Sigmoid colon (tissue), 7 donors: ENCODE data around the gene NR6A1. TPM values are rescaled to one million over a fixed set of nuclear protein-coding genes. Genes with fewer than 3 reads are reported as not detected.
A peak's percentile ranks its signal among the peaks of the same experiment; 100 is the strongest.

Experiments
- DNase-seq: peaks from one replicate; pipeline ENCODE4 v3.0.0-alpha.2; 2019
- H3K27ac ChIP-seq, 4 donors: fragments of 200-600 bp; sonication (generic); one replicate each; pipeline ENCODE4 v1.5.1; 2016 to 2019; ENCODE audit warnings: mild to moderate bottlenecking in 1 of 4
- H3K27me3 ChIP-seq, 3 donors: fragments of 200-600 bp; sonication (generic); one replicate each; pipeline ENCODE4 v1.5.1; 2019; ENCODE audit warnings: mild to moderate bottlenecking in 1 of 3
- H3K36me3 ChIP-seq, 4 donors: fragments of 200-600 bp; sonication (generic); one replicate each; pipeline ENCODE4 v1.5.1; 2016 to 2019
- H3K4me1 ChIP-seq, 4 donors: fragments of 200-600 bp; sonication (generic); one replicate each; pipeline ENCODE4 v1.5.1; 2017 to 2019
- H3K4me3 ChIP-seq, 4 donors: fragments of 200-600 bp; sonication (generic); one replicate each; pipeline ENCODE4 v1.5.1; 2017 to 2019; ENCODE audit warnings: mild to moderate bottlenecking in 2 of 4, moderate library complexity in 1 of 4
- H3K9me3 ChIP-seq, 4 donors: fragments of 200-600 bp in 3 of 4; sonication (generic) in 3 of 4; one replicate each; pipeline versions ENCODE4 v1.5.1 to v1.6.1; 2013 to 2019
- CTCF ChIP-seq, 4 experiments: fragments of 450-650 bp in 3 of 4; fragments of 200-600 bp in 1 of 4; IDR thresholded peaks; one replicate each; pipeline ENCODE4 v1.5.1; 2016 to 2019; ENCODE audit warnings: antibody characterized with exemption in 4 of 4, mild to moderate bottlenecking in 3 of 4, moderate library complexity in 2 of 4
- EP300 ChIP-seq, 4 donors: sonication (generic); formaldehyde crosslinking; IDR thresholded peaks; one replicate each; pipeline ENCODE4 v1.6.1; 2017; ENCODE audit warnings: antibody characterized with exemption in 4 of 4
- POLR2A ChIP-seq, 2 donors: fragments of 450-650 bp; IDR thresholded peaks; one replicate each; pipeline ENCODE4 v1.6.1; 2016; ENCODE audit warnings: antibody characterized with exemption in 2 of 2, mild to moderate bottlenecking in 2 of 2, moderate library complexity in 2 of 2
- POLR2AphosphoS5 ChIP-seq, 4 donors: sonication (generic); formaldehyde crosslinking; IDR thresholded peaks; one replicate each; pipeline ENCODE4 v1.6.1; 2017; ENCODE audit warnings: antibody characterized with exemption in 4 of 4
- WGBS, 2 donors: extraction: QIAGEN DNeasy Blood & Tissue Kit; methylation state at CpG; one replicate each; pipeline ENCODE4 v1.1.7; 2013; 5-methylcytosine and 5-hydroxymethylcytosine counted together
- intact Hi-C: fragments of 100-400 bp; cut with DNase I; formaldehyde crosslinking; loops from one replicate; pipeline ENCODE4 v1.15.1; 2023
- polyA plus RNA-seq, 3 donors: library from polyadenylated mRNA; stranded (reverse); fragments of 200-250 nt; gene quantifications; one replicate each; pipeline ENCODE4 v1.2.3, GENCODE V29; 2013
- total RNA-seq, 4 donors: library from RNA; depleted of rRNA; stranded (reverse); fragments of >200 nt; gene quantifications; one replicate each; pipeline ENCODE4 v1.1.0, GENCODE V29; 2016
- donor health status: healthy with polysubstance abuse.
- donor health status: Bipolar disorder and iron deficiency.
- donor health status: healthy.

The NR6A1 gene
- total and polyA plus RNA-seq, 7 donors = 0.60 to 3.0 (median 1.8) TPM

- Histone ChIP-seq H3K27me3 (peaks cover 32 to 64% (median 60%) of the 10 kb centered on the region in 3 donors), H3K4me3 (peak overlapping the region in 3 of 4 donors; percentile 9 to 34 (median 30)), H3K36me3 (no peaks in the 10 kb centered on the region), H3K4me1 (peaks cover 0 to 23% (median 20%) of the 10 kb centered on the region in 4 donors), H3K27ac (no peak overlapping the region), H3K9me3 (no peaks in the 10 kb centered on the region)
- intact Hi-C loops = no loop called here
- WGBS, 2 donors = 1% methylated on average over 79 to 81 of the region's 81 CpGs
- DNase-seq = no peak
- TF ChIP-seq CTCF (IDR thresholded peaks at IDR 0.05) = no peak
- no peak for TF ChIP-seq POLR2A (IDR thresholded peaks at IDR 0.05)
- TF ChIP-seq POLR2AphosphoS5 (IDR thresholded peaks at IDR 0.05) = no peak
- TF ChIP-seq EP300 (IDR thresholded peaks at IDR 0.05) = no peak
These were observed 266.5 kb downstream of the NR6A1 start for GRCh38 chr9:124504530-124505005.

GRCh38 chr9:124503713-124504529 lies 267.2 kb downstream of the NR6A1 start:
- peaks cover 0 to 23% (median 20%) of the 10 kb centered on the region in 4 donors for H3K4me1 ChIP-seq
- no peaks in the 10 kb centered on the region for H3K36me3 ChIP-seq
- TF ChIP-seq EP300 (IDR thresholded peaks at IDR 0.05) (no peak), POLR2A (IDR thresholded peaks at IDR 0.05) (no peak), CTCF (IDR thresholded peaks at IDR 0.05) (no peak)
- no peak overlapping the region for H3K27ac ChIP-seq
- DNase-seq = no peak
- intact Hi-C loops = no loop called here
- H3K4me3 ChIP-seq = peak overlapping the region in 3 of 4 donors; percentile 9 to 34 (median 30)
- H3K9me3 ChIP-seq = no peaks in the 10 kb centered on the region
- WGBS, 2 donors = 2 to 3% methylated on average over 76 of the region's 76 CpGs
- H3K27me3 ChIP-seq = peaks cover 32 to 71% (median 67%) of the 10 kb centered on the region in 3 donors

GRCh38 chr9:124502711-124503702 lies 268.1 kb downstream of the NR6A1 start:
- no peak for TF ChIP-seq EP300 (IDR thresholded peaks at IDR 0.05)
- peak in 1 of 4 donors; percentile 64 for TF ChIP-seq POLR2AphosphoS5 (IDR thresholded peaks at IDR 0.05)
- no peaks in the 10 kb centered on the region for H3K36me3 ChIP-seq
- no peak overlapping the region for H3K4me3 ChIP-seq
- H3K9me3 ChIP-seq = no peaks in the 10 kb centered on the region
- H3K4me1 ChIP-seq = peaks cover 0 to 23% (median 20%) of the 10 kb centered on the region in 4 donors
- intact Hi-C loops = no loop called here
- H3K27me3 ChIP-seq = peaks cover 32 to 79% (median 72%) of the 10 kb centered on the region in 3 donors
- no peak overlapping the region for H3K27ac ChIP-seq
- WGBS, 2 donors = 14 to 15% methylated on average over 96 of the region's 96 CpGs
- DNase-seq = no peak

- Histone ChIP-seq H3K4me1 (peaks cover 0 to 23% (median 20%) of the 10 kb centered on the region in 4 donors), H3K9me3 (no peaks in the 10 kb centered on the region), H3K27ac (no peak overlapping the region), H3K4me3 (no peak overlapping the region), H3K27me3 (peaks cover 32 to 85% (median 72%) of the 10 kb centered on the region in 3 donors), H3K36me3 (no peaks in the 10 kb centered on the region)
- DNase-seq = no peak
- no peak for TF ChIP-seq CTCF (IDR thresholded peaks at IDR 0.05)
- TF ChIP-seq POLR2AphosphoS5 (IDR thresholded peaks at IDR 0.05) = no peak
- TF ChIP-seq POLR2A (IDR thresholded peaks at IDR 0.05) = no peak
- no peak for TF ChIP-seq EP300 (IDR thresholded peaks at IDR 0.05)
- 67 to 82% methylated on average over 11 of the region's 11 CpGs for WGBS, 2 donors
- intact Hi-C loops = no loop called here
These were observed 269.3 kb downstream of the NR6A1 start for GRCh38 chr9:124501771-124502320.
